GM19328 (cell line): ENCODE data around the gene ALDH1A3.

Experiments used
- ATAC-seq: cut with Tn5 transposase; IDR thresholded peaks from one replicate; pipeline ENCODE4 v1.9.1; 2021; ENCODE audit warnings: mild to moderate bottlenecking, moderate library complexity; ENCODE audit not compliant: unreplicated experiment

ALDH1A3 gene

GRCh38 chr15:100923076-100923475 lies 43.4 kb downstream of the ALDH1A3 start:
- no peak for ATAC-seq

- no peak for ATAC-seq
These were observed 44.3 kb downstream of the ALDH1A3 start for GRCh38 chr15:100923902-100924301.

DNA sequence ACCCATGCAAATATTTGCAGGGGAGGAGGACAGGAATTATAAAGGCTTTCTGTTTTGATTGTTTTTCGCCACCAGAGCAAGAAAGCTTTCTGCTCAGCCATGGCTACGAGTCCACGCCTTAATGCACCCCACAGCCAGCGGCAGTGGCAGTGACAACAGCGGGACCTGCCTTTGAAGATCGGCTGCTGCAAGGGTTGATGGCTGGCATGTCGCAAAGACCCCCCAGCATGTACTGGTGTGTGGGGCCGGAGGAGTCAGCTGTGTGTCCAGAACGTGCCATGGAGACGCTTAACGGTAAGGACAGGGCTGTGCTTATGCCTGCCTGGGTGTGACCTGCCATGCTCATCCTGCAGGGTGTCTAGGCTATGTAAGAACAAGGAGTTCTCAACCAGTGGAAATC lies 44.8 kb downstream of the ALDH1A3 start:
- ATAC-seq: no peak

DNA sequence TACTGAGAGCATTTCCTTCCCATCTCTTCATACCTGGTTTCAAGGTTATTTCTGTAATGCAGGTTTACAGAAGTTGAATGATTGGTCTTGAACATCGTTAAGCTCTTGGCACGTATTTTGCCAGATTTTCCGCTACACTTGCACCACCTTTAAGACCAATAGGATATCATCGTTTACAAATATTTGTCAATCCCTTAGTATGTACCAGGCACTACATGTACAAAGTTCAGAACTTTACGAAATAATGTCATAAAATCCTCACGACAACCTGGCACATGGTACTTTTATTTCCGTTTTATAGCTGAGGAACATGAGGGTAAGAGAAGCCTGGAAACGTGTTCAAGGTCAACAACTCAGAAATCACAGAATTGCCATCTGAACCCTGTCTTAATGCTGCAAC lies 45.8 kb downstream of the ALDH1A3 start:
- no peak for ATAC-seq

DNA sequence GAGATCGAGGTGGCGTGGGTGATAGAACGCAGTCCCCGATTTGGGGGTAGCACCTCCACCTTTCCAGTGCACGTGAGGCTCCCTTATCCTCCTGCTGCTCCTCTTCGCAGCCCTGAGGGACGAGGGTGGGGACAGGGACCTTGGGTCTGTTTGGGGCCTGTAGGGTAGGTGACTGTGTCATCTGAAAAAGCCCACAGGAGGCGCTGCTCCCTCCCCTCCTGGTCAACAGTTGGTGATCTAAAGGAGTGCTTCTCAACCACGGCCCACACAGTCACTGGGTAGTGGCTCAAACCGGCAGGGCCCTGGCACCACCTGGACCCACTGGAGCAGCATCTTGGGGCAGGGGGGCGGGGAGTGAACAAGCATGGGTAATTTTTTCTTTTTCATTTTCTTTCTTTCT lies 46.6 kb downstream of the ALDH1A3 start:
- ATAC-seq: no peak

- no peak for ATAC-seq
These were observed 47.5 kb downstream of the ALDH1A3 start for GRCh38 chr15:100926971-100927756.

GRCh38 chr15:100928632-100929280 lies 49.1 kb downstream of the ALDH1A3 start:
- no peak for ATAC-seq

- ATAC-seq: no peak
These were observed 50.0 kb downstream of the ALDH1A3 start for GRCh38 chr15:100929641-100930042.

DNA sequence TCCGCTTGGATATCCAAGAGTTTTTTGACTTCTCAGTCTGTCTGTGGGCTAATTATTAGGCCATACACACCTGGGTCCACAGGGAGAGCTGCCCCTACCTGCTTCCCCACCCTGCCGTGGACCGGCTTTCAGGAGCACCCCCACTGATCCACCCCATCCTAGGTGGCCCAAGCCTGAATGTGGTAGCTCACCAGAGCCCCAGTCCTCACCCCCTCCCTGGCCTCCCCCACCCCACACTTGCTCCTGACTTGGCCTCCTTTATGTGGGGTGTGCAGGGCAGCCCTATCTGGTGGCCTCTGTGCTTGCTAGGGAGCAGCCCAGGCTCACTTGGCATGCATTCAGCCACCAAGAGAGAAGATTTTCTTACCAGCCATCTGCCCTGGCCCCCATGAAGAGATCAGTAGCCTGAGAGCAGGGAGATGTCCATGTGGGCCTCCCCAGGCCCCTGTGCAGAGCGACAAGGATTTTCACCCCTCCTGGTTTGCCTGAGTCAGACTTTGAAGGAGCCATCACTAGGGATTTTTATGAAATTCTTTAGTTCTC lies 50.7 kb downstream of the ALDH1A3 start:
- ATAC-seq: no peak

- no peak for ATAC-seq
These were observed 51.7 kb downstream of the ALDH1A3 start for GRCh38 chr15:100931143-100931890.

DNA sequence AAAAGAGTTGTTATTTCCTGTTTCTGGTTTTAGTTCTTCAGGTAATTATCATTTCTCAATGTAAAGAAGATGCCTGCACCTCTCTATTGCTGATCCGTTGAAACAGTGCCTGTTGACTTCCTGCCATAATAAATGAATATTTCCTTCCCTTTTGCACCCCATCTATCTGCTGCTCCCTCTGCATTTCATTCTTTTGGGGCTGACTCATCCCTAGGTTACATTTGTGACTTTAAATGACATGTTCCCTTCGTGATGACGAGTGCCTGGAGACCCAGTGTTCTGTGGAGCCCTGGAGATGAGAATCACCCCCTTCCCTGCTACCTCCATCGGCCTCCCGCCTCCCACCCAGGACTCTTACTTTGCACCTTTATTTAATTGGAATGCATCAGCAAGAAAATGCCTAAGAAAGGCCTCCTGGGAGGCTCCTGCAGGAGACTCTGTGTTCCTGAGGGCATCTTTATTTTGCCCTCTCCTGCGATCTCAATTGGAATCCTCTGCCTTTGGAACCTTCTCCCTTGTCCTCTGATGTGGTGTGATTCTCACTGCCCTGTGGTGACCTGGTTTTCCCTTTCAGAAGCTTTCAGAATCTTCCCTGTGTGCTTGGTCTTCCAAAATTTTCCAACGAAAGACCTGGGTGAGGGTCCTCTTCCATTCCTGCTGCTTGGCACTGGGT lies 53.2 kb downstream of the ALDH1A3 start:
- ATAC-seq: no peak

DNA sequence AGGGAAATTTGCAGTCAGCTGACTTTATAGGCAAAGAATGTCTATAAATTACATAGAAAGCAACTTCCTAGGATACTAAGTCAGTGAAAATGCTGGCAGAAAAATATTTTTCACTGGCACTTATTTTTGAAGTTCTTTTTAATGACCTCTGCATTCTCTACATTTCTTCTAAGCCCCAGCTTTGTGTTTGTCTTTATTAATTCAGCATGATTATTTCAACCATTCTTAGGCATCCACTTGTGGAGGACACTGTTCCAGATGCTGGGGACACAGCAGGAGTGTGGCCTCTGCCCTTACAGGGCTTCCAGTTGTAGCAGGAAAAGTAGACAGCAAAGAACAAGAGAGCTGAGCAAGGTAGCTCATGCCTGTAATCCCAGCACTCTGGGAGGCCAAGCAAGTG lies 54.5 kb downstream of the ALDH1A3 start:
- ATAC-seq: no peak

- ATAC-seq: no peak
These were observed 55.1 kb downstream of the ALDH1A3 start for GRCh38 chr15:100934726-100935125.

GRCh38 chr15:100937171-100937570 lies 57.5 kb downstream of the ALDH1A3 start:
- no peak for ATAC-seq

DNA sequence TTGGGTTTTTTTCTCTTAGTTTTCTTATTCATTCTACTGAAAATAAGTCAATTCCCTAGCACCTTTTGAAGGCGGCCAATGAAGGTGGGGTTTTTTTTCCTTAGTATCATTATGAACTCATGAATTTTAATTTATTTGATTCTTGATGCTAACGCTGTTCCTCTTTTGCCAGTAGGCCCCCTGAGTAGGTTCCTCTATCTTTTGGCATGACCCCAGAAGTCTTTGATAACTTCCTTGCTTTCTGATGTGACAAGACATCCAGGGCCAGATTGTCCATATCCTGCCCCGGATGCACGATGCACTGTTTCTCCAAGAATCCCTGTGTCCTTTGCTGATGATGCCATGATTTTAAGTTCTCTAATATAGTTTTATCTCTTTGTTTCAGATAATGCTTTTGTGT lies 60.2 kb downstream of the ALDH1A3 start:
- ATAC-seq: no peak

- peak; percentile 56 for ATAC-seq
These were observed 61.2 kb downstream of the ALDH1A3 start for GRCh38 chr15:100940767-100941379.

DNA sequence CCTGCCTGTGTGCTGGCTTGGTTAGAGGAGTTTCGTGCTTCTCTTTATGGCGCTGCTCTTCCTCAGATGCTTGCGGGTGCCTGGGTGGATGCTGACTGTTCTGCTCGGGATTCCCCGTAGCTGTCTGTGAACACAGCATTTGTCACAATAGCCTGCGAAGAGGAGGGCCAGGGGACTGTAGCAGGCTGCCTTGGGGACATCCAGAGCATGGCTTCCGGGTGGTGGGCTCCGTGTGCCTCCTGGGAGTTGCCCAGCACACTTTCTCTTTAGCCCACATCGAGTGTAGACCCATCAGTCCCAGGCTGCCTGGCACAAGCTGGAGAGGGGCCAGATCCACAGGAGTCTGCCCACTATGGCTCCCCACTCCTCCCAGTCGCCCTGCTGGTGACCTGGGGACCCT lies 61.9 kb downstream of the ALDH1A3 start:
- ATAC-seq: peak; percentile 57

DNA sequence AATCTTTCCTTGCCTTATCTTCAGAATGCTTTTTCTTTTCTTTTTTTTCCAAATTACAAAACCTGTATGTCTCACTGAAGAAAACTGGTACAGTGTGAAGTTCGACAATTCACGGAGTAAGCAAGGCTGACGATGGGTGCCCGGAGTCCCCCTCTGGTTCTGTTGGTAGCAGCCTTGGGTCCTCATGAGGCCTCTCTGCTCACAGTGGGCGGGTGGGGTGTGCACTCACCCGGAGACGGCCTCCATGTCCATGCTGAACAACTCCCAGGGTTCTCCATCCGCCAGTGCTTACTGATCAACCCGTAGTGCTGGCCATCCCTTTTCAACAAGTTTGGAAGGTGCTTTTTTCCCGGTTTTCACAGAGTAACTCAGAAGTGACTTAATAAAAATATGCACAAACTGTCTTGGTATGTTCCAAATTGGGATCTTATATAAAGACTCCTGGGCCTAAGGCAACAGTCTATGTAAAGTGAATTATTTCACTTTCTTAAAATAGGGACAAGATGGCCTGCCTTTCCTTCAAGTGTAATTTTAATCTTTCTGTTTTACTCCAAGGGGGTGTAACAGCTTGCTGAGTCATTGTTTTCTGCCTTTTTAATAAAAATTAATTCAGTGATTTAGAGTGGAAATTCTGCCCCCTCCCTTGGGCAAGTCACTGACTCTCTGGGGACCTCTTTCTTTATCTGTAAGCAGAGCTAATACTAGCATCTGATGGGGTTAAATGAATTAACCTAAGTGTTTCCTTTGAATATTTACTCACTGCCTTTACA lies 63.2 kb downstream of the ALDH1A3 start:
- no peak for ATAC-seq

- no peak for ATAC-seq
These were observed 64.7 kb downstream of the ALDH1A3 start for GRCh38 chr15:100944244-100944895.
